ENCODE results near the gene ABLIM1. TPM values are rescaled to one million over a fixed set of nuclear protein-coding genes. Genes with fewer than 3 reads are reported as not detected.

ABLIM1 gene
- total RNA-seq, 6 donors from 2014 or later: 92.2 to 153 (median 131) TPM

- WGBS, 2 donors: 80 to 83% methylated on average over 6 of the region's 6 CpGs
Measured at GRCh38 chr10:114386452-114386851, 271.6 kb downstream of the ABLIM1 start.

GRCh38 chr10:114385557-114385956, 272.5 kb downstream of the ABLIM1 start:
- no peaks in the 10 kb centered on the region for H3K27me3 ChIP-seq
- no peaks in the 10 kb centered on the region for H3K4me1 ChIP-seq
- H3K4me3 ChIP-seq: no peak overlapping the region
- TF ChIP-seq EP300 (IDR thresholded peaks at IDR 0.05) (no peak), POLR2A (IDR thresholded peaks at IDR 0.05) (no peak)
- WGBS, 2 donors: 87 to 90% methylated on average over 3 of the region's 3 CpGs
- no peaks in the 10 kb centered on the region for H3K9me3 ChIP-seq
- DNase-seq (no peak), ATAC-seq (ENCODE audit: low FRiP score in 2 of 2) (no peak)
- no peak overlapping the region for H3K27ac ChIP-seq
- H3K36me3 ChIP-seq: no peaks in the 10 kb centered on the region

More at GRCh38 chr10:114386452-114386851, 271.6 kb downstream of the ABLIM1 start:
- Histone ChIP-seq H3K36me3 (no peaks in the 10 kb centered on the region), H3K4me1 (no peaks in the 10 kb centered on the region), H3K9me3 (no peaks in the 10 kb centered on the region), H3K27ac (no peak overlapping the region), H3K27me3 (no peaks in the 10 kb centered on the region), H3K4me3 (no peak overlapping the region)
- ATAC-seq (ENCODE audit: low FRiP score in 2 of 2) (no peak), DNase-seq (peak in 1 of 2 donors; percentile 36)
- no peak for TF ChIP-seq CTCF (IDR thresholded peaks at IDR 0.05)
- TF ChIP-seq EP300 (IDR thresholded peaks at IDR 0.05): no peak
- TF ChIP-seq POLR2A (IDR thresholded peaks at IDR 0.05): no peak
- no peak for TF ChIP-seq POLR2AphosphoS5 (IDR thresholded peaks at IDR 0.05)

GRCh38 chr10:114384601-114385000, 273.5 kb downstream of the ABLIM1 start:
- H3K9me3 ChIP-seq: no peaks in the 10 kb centered on the region
- no peak overlapping the region for H3K27ac ChIP-seq
- TF ChIP-seq EP300 (IDR thresholded peaks at IDR 0.05) (no peak), CTCF (IDR thresholded peaks at IDR 0.05) (no peak), POLR2AphosphoS5 (IDR thresholded peaks at IDR 0.05) (no peak), POLR2A (IDR thresholded peaks at IDR 0.05) (no peak)
- 82 to 83% methylated on average over 5 of the region's 5 CpGs for WGBS, 2 donors
- H3K4me1 ChIP-seq: no peaks in the 10 kb centered on the region
- H3K4me3 ChIP-seq: no peak overlapping the region
- DNase-seq (no peak), ATAC-seq (ENCODE audit: low FRiP score in 2 of 2) (no peak)
- H3K27me3 ChIP-seq: no peaks in the 10 kb centered on the region
- H3K36me3 ChIP-seq: no peaks in the 10 kb centered on the region

GRCh38 chr10:114384181-114384580, 273.9 kb downstream of the ABLIM1 start:
- no peak for DNase-seq
- 86 to 88% methylated on average over 9 of the region's 9 CpGs for WGBS, 2 donors
- no peaks in the 10 kb centered on the region for H3K36me3 ChIP-seq
- no peaks in the 10 kb centered on the region for H3K27me3 ChIP-seq
- H3K4me3 ChIP-seq: no peak overlapping the region
- no peaks in the 10 kb centered on the region for H3K4me1 ChIP-seq
- no peak overlapping the region for H3K27ac ChIP-seq
- TF ChIP-seq CTCF (IDR thresholded peaks at IDR 0.05) (no peak), POLR2A (IDR thresholded peaks at IDR 0.05) (no peak), POLR2AphosphoS5 (IDR thresholded peaks at IDR 0.05) (no peak), EP300 (IDR thresholded peaks at IDR 0.05) (no peak)
- no peak for ATAC-seq (ENCODE audit: low FRiP score in 2 of 2)
- no peaks in the 10 kb centered on the region for H3K9me3 ChIP-seq

Small RNA genes lying within 50 kb of the gene (small RNA-seq; reads per million reads assigned to genes)
- 0 reads per million in 4 donors for gene RN7SL384P

Other genes with a start within 250 kb of the ABLIM1 start
- 10 to 100 TPM; 21.9 to 45.5 (median 26.2) TPM for gene FHIP2A, start 163.5 kb upstream of the ABLIM1 start, total RNA-seq